ENCODE data around the gene CIAO3. TPM values are rescaled to one million over a fixed set of nuclear protein-coding genes. Genes with fewer than 3 reads are reported as not detected.

The CIAO3 gene
- total and polyA plus RNA-seq, 12 donors: 18.7 to 62.9 (median 26.1) TPM

DNA sequence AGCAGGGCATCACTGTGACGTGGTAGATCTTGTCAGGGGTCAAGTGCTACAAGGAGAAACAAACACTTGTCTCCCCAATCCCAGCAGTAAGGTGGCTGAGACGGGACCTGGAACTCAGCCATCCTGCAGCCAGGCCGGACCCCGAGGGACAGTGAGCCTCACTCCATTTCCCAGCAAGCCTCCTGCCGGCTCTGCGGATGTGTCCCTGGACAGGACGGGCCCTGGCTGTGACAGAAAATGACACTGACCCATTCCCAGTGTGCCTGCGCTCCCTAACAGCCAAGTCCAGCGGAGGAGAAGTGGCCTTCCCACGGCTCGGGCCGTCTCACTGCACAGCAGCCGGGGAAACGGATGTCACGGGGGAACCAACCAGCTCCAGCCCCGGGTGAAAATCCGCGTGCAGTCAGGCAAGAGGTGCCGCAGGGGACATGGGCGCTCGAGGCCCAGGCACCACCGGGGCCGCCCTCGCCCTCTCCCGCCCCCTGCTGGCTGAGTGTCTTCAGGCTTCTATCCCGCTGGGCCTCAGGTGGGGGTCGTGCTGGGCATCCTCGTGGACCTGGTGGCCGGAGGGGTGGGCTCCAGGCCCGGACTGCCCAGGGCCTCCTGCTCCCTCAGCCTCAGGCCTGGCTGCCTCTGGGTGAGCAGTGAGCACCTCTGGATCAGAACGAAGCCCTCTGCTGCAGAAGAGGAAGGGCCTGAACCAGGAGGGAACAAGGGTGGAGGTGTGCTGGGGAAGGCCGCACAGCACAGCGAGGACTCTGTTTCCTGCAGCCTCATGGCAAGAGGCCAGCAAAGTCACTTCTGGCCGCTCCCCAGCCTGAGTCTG, 7.2 kb downstream of the CIAO3 start:
- WGBS, 2 donors: 76 to 85% methylated on average over 34 of the region's 34 CpGs
- Histone ChIP-seq H3K4me1 (peaks cover under 1 to 6% (median 4%) of the 10 kb centered on the region in 9 donors), H3K27ac (no peak overlapping the region), H3K4me3 (no peak overlapping the region), H3K9me3 (no peaks in the 10 kb centered on the region), H3K36me3 (peaks cover 0 to 88% (median 34%) of the 10 kb centered on the region in 9 donors), H3K27me3 (peaks cover 0 to under 1% (median 0%) of the 10 kb centered on the region in 7 donors)
- TF ChIP-seq, protein P1, sequence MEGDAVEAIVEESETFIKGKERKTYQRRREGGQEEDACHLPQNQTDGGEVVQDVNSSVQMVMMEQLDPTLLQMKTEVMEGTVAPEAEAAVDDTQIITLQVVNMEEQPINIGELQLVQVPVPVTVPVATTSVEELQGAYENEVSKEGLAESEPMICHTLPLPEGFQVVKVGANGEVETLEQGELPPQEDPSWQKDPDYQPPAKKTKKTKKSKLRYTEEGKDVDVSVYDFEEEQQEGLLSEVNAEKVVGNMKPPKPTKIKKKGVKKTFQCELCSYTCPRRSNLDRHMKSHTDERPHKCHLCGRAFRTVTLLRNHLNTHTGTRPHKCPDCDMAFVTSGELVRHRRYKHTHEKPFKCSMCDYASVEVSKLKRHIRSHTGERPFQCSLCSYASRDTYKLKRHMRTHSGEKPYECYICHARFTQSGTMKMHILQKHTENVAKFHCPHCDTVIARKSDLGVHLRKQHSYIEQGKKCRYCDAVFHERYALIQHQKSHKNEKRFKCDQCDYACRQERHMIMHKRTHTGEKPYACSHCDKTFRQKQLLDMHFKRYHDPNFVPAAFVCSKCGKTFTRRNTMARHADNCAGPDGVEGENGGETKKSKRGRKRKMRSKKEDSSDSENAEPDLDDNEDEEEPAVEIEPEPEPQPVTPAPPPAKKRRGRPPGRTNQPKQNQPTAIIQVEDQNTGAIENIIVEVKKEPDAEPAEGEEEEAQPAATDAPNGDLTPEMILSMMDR (IDR thresholded peaks at IDR 0.05): peak in 4 of 9 donors; percentile 23 to 39 (median 32)
- ATAC-seq: no peak
- intact Hi-C loops (cut with DNase I): no loop called here
- peak in 1 of 2 donors; percentile 15 for DNase-seq

DNA sequence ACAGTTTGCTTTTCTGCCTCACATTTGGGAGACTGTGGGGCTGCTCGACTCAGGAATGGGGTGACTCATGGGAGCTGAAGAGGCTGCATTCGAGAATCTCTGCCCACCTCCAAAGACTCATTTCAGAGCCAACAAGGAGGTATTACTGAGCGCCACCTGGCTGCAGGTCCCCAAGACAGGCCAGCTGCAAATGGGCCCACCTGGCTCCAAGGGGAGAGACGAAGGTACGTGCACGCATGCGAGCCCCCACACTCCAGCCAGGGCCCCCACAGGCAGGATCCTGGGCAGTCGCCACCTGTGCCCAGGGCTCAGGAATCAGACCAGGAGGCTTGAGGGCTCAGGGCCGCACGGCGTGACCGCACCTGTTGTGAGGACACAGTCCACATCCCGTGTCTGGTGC, 7.9 kb downstream of the CIAO3 start:
- peaks cover 5 to 12% (median 10%) of the 10 kb centered on the region in 9 donors for H3K4me1 ChIP-seq
- H3K36me3 ChIP-seq: peaks cover 0 to 81% (median 34%) of the 10 kb centered on the region in 9 donors
- H3K9me3 ChIP-seq: no peaks in the 10 kb centered on the region
- intact Hi-C loops (cut with DNase I): no loop called here
- H3K4me3 ChIP-seq: no peak overlapping the region
- H3K27me3 ChIP-seq: peaks cover 0 to 7% (median 3%) of the 10 kb centered on the region in 7 donors
- TF ChIP-seq, protein P1 (IDR thresholded peaks at IDR 0.05): no peak
- H3K27ac ChIP-seq: no peak overlapping the region
- DNase-seq (no peak), ATAC-seq (no peak)
- 91 to 92% methylated on average over 13 of the region's 13 CpGs for WGBS, 2 donors

DNA sequence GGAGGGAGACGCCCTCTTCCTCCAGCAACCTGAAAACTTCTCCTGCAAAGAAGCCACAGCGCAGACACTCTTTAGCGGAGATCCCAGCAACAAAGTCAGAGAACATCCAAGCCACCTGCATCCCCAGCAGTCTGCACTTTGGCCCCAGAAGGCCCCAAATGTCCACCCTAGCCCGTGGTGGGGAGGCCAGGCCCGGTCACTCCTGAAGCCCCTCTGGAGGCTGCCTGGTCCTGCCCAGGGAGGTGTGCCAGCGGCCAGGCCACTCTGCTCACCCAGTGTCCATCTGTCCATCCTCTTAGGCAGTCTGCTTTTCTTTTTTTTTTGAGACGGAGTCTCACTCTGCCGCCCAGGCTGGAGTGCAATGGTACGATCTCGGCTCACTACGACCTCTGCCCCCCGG, 8.5 kb downstream of the CIAO3 start:
- Histone ChIP-seq H3K27me3 (peaks cover 0 to 13% (median 9%) of the 10 kb centered on the region in 7 donors), H3K27ac (no peak overlapping the region), H3K4me3 (no peak overlapping the region), H3K4me1 (peaks cover 11 to 18% (median 16%) of the 10 kb centered on the region in 9 donors), H3K36me3 (peaks cover 0 to 75% (median 29%) of the 10 kb centered on the region in 9 donors), H3K9me3 (no peaks in the 10 kb centered on the region)
- DNase-seq (no peak), ATAC-seq (no peak)
- WGBS, 2 donors: 96 to 98% methylated on average over 12 of the region's 12 CpGs
- intact Hi-C loops (cut with DNase I): no loop called here
- TF ChIP-seq, protein P1 (IDR thresholded peaks at IDR 0.05): no peak

DNA sequence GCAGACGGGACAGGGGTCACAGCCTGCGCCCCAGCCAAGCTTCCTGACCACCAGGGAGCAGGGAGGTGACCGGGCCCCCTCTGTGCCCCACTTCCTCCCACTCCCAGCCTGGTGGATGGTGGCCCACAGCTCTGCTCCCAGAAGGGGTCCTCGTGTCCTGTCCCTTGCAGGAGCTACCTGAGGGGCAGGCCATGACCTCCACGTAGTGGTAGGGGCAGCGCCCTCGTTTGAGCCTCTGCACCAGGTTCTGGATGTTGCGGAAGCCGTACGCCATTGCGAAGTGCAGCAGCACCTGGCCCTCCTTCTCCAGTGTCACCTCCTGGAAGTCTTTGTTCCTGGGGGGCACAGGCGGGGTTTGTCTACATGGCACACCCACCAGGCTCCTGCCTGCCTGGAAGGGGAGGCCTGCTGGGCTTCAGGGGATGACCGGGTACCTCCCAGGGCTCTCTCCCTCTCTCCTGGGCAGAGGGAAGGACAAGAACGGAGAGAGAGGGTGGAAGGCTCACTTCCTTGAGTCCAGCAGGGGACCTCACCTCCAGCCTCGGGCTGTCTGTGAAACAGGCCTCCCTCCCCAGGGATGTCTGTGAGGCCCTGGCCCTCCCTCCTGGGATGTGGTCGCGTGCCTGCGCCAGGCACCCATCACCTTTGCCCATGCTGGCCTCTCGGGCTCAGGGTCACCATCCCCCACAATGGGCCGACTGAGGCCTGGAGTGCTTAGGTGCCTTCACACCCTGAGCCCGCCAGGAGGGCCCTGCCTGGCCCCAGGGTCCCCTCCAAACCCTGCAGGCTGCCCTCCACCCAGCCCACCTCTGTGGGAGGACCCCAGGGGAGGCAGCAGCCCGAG, 9.9 kb downstream of the CIAO3 start:
- intact Hi-C loops (cut with DNase I): no loop called here
- DNase-seq: no peak
- 89 to 90% methylated on average over 22 of the region's 22 CpGs for WGBS, 2 donors
- H3K4me3 ChIP-seq: no peak overlapping the region
- ATAC-seq: no peak
- H3K27ac ChIP-seq: no peak overlapping the region
- H3K27me3 ChIP-seq: peaks cover 0 to 25% (median 20%) of the 10 kb centered on the region in 7 donors
- H3K9me3 ChIP-seq: no peaks in the 10 kb centered on the region
- TF ChIP-seq, protein P1 (IDR thresholded peaks at IDR 0.05): no peak
- peaks cover 0 to 61% (median 16%) of the 10 kb centered on the region in 9 donors for H3K36me3 ChIP-seq
- peaks cover 12 to 29% (median 24%) of the 10 kb centered on the region in 9 donors for H3K4me1 ChIP-seq
